Naive thymus-derived CD4-positive, alpha-beta T cell (primary cell): ENCODE data around the gene CNNM1. TPM values are rescaled to one million over a fixed set of nuclear protein-coding genes. Genes with fewer than 3 reads are reported as not detected.

Experiments
- ATAC-seq: fragments of 150-1000 bp; cut with Tn5 transposase; 2 replicates; pipeline ENCODE4 v1.10.0; 2021; ENCODE audit warnings: mild to moderate bottlenecking, moderate library complexity
- CTCF ChIA-PET: fragments of 350-600 bp; sonication (Branson Sonifier 250); formaldehyde crosslinking; loops from one replicate; lab custom pipeline; 2021; ENCODE audit warnings: antibody characterized with exemption; lab: Charles Lee
- POLR2A ChIA-PET: fragments of 350-600 bp; sonication (Branson Sonifier 250); formaldehyde crosslinking; loops from one replicate; lab custom pipeline; 2021; ENCODE audit warnings: antibody characterized with exemption, inconsistent platforms; lab: Charles Lee
- DNase-seq, 9 donors: peaks; one replicate each; pipeline versions ENCODE4 v3.0.0 to v3.0.0-alpha.2; 2020 to 2022; ENCODE audit warnings: mixed read lengths in 1 of 9
- H3K27ac ChIP-seq: one replicate; pipeline ENCODE4 v1.7.0; 2013; ENCODE audit warnings: mild to moderate bottlenecking, low read depth, low read length, moderate library complexity
- H3K27me3 ChIP-seq, 2 donors: one replicate each; pipeline ENCODE4 v1.7.0; 2013; ENCODE audit warnings: low read length in 2 of 2, mild to moderate bottlenecking in 2 of 2, moderate library complexity in 2 of 2; ENCODE audit not compliant: control insufficient read depth in 2 of 2, insufficient read depth in 2 of 2
- H3K36me3 ChIP-seq, 3 experiments: 1 replicate in 2 of 3; 2 replicates in 1 of 3; pipeline ENCODE4 v1.7.0; 2013; ENCODE audit warnings: low read length in 3 of 3, mild to moderate bottlenecking in 3 of 3, moderate library complexity in 1 of 3; ENCODE audit not compliant: insufficient read depth in 3 of 3, control insufficient read depth in 2 of 3
- H3K4me1 ChIP-seq, 2 donors: one replicate each; pipeline ENCODE4 v1.7.0; 2013; ENCODE audit warnings: low read length in 2 of 2, mild to moderate bottlenecking in 2 of 2, moderate library complexity in 1 of 2; ENCODE audit not compliant: control insufficient read depth in 2 of 2, insufficient read depth in 2 of 2
- H3K4me3 ChIP-seq: 2 replicates; pipeline ENCODE4 v1.7.0; 2013; ENCODE audit warnings: mild to moderate bottlenecking, low read length
- H3K9me3 ChIP-seq, 3 experiments: 1 replicate in 2 of 3; 2 replicates in 1 of 3; pipeline ENCODE4 v1.7.0; 2013; ENCODE audit warnings: low read length in 3 of 3; ENCODE audit not compliant: control insufficient read depth in 2 of 3
- H3K27ac Mint-ChIP-seq, 9 donors: one replicate each; pipeline ENCODE4 v1.8.0; 2020 to 2022; ENCODE audit warnings: mixed read lengths in 9 of 9, mild to moderate bottlenecking in 8 of 9, moderate library complexity in 5 of 9, inconsistent platforms in 2 of 9
- H3K27me3 Mint-ChIP-seq, 5 donors: one replicate each; pipeline ENCODE4 v1.8.0; 2021 to 2022; ENCODE audit warnings: mixed read lengths in 5 of 5, mild to moderate bottlenecking in 1 of 5
- H3K36me3 Mint-ChIP-seq, 5 donors: one replicate each; pipeline ENCODE4 v1.8.0; 2020 to 2022; ENCODE audit warnings: mixed read lengths in 5 of 5, mild to moderate bottlenecking in 3 of 5, inconsistent platforms in 1 of 5
- H3K4me1 Mint-ChIP-seq, 7 donors: one replicate each; pipeline ENCODE4 v1.8.0; 2020 to 2022; ENCODE audit warnings: mixed read lengths in 7 of 7, mild to moderate bottlenecking in 3 of 7, inconsistent platforms in 1 of 7
- H3K4me3 Mint-ChIP-seq, 10 donors: one replicate each; pipeline ENCODE4 v1.8.0; 2020 to 2022; ENCODE audit warnings: mild to moderate bottlenecking in 10 of 10, mixed read lengths in 10 of 10, moderate library complexity in 6 of 10, inconsistent platforms in 2 of 10
- H3K9me3 Mint-ChIP-seq, 11 donors: one replicate each; pipeline ENCODE4 v1.8.0; 2020 to 2022; ENCODE audit warnings: mixed read lengths in 11 of 11, mild to moderate bottlenecking in 4 of 11, inconsistent platforms in 1 of 11, moderate library complexity in 1 of 11
- intact Hi-C, 2 donors: fragments of 100-400 bp; cut with micrococcal nuclease; formaldehyde crosslinking; loops; one replicate each; pipeline ENCODE4 v1.15.1; 2023
- polyA plus RNA-seq, 2 donors: library from polyadenylated mRNA; unstranded; fragments of 300-500 nt; fragmentation: Illumina TruSeq; gene quantifications; one replicate each; pipeline ENCODE4 v1.2.3, GENCODE V29; 2021
- total RNA-seq, 6 experiments: library from RNA in 5 of 6; stranded (reverse) in 5 of 6; gene quantifications; 1 replicate in 5 of 6; 2 replicates in 1 of 6; pipeline ENCODE4 v1.2.3 and lab custom pipeline; 2021 to 2026

The CNNM1 gene
- total and polyA plus RNA-seq, 7 experiments from 2014 or later: 0.12 to 1.9 (median 0.30) TPM

DNA sequence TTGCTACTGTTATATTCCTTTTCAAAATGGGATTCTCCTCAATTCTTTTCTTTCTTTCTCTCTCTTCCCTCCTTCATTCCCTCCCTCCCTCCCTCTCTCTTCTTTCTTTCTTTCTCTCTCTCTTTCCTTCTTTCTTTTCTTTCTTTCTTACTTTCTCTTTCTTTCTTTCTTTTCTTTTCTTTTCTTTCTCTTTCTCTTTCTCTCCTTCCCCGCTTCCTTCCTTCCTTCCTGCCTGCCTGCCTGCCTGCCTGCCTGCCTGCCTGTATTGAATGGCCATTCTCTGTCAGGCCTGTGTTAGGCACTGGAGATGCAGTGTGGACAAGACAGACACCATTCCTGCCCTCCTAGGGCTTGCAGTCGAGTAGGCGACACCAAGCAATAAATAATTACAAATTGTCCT, 11.5 kb downstream of the CNNM1 start:
- Mint-ChIP-seq H3K9me3 (no peaks in the 10 kb centered on the region), H3K27ac (no peak overlapping the region), H3K4me1 (no peaks in the 10 kb centered on the region), H3K4me3 (no peak overlapping the region), H3K36me3 (peaks cover 0 to 3% (median 0%) of the 10 kb centered on the region in 5 donors), H3K27me3 (peaks cover 6 to 23% (median 16%) of the 10 kb centered on the region in 5 donors)
- H3K9me3 ChIP-seq: no peaks in the 10 kb centered on the region
- H3K36me3 ChIP-seq: no peaks in the 10 kb centered on the region
- H3K27ac ChIP-seq: no peak overlapping the region
- H3K4me1 ChIP-seq: no peaks in the 10 kb centered on the region
- ATAC-seq (no peak), DNase-seq (no peak)
- CTCF ChIA-PET: no interaction called here
- H3K27me3 ChIP-seq: no peaks in the 10 kb centered on the region
- POLR2A ChIA-PET: no interaction called here
- intact Hi-C loops: no loop called here
- no peak overlapping the region for H3K4me3 ChIP-seq

DNA sequence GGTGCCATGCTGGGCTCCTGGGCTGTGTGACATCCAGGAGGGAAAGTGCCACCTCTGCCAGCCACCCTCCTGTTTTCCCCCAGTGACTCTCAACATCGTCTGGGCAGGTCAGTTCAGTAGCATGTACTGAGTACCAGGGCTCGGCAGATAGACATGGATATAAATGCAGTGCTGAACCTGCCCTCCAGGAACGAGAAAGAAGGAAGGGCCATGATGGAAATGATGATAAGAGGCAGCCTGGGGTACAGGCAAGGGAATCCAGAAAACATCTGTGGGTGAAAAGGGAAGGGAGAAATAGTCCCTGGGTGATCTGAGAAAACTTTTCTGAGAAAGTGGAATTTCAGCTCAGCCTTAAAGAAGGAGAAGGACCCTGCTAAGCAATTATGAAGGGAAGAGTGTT, 12.1 kb downstream of the CNNM1 start:
- Mint-ChIP-seq H3K9me3 (no peaks in the 10 kb centered on the region), H3K27me3 (peaks cover 6 to 21% (median 16%) of the 10 kb centered on the region in 5 donors), H3K36me3 (peaks cover 0 to 3% (median 0%) of the 10 kb centered on the region in 5 donors), H3K4me1 (no peaks in the 10 kb centered on the region), H3K4me3 (no peak overlapping the region), H3K27ac (no peak overlapping the region)
- intact Hi-C loops: no loop called here
- ATAC-seq (no peak), DNase-seq (no peak)
- H3K4me1 ChIP-seq: no peaks in the 10 kb centered on the region
- H3K27me3 ChIP-seq: no peaks in the 10 kb centered on the region
- POLR2A ChIA-PET: no interaction called here
- no peaks in the 10 kb centered on the region for H3K36me3 ChIP-seq
- H3K27ac ChIP-seq: no peak overlapping the region
- CTCF ChIA-PET: no interaction called here
- H3K9me3 ChIP-seq: no peaks in the 10 kb centered on the region
- H3K4me3 ChIP-seq: no peak overlapping the region

DNA sequence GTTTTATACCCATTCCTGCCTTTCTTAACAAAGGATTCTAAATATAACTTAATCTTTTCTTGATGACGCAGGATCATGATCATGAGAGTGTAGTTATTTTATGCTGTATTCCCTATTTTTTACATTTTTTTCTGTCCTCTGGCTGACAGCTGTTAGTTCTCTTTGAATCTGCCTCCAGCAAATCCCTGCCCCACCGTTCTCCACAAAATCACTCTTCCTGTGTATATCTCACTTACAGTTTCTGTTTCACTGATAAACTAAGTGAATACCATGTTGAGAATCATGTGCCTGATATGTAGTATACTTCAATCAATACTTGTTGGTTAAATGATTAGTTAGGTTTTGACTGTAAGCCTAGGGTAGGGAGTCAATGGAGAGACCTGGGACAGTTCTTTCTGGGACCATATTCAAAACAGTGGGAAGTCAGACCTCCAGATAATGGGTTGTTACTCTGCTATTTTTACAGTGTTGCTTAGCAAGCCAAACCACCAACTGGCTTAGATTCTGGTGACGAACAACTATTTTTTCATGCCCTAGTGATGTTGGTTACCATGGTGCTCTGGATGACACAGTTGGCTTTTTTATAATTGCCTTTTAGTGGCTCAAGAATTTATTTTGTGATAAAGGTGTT, 12.8 kb downstream of the CNNM1 start:
- H3K27ac ChIP-seq: no peak overlapping the region
- H3K36me3 ChIP-seq: no peaks in the 10 kb centered on the region
- Mint-ChIP-seq H3K27me3 (peaks cover 6 to 21% (median 19%) of the 10 kb centered on the region in 5 donors), H3K4me1 (no peaks in the 10 kb centered on the region), H3K4me3 (no peak overlapping the region), H3K36me3 (peaks cover 0 to 3% (median 0%) of the 10 kb centered on the region in 5 donors), H3K9me3 (peaks cover 0 to 2% (median 0%) of the 10 kb centered on the region in 11 donors), H3K27ac (no peak overlapping the region)
- no peak for ATAC-seq
- H3K4me3 ChIP-seq: no peak overlapping the region
- H3K27me3 ChIP-seq: no peaks in the 10 kb centered on the region
- no peaks in the 10 kb centered on the region for H3K9me3 ChIP-seq
- CTCF ChIA-PET: interaction anchor here (0.7 kb wide), 1 partner anchor 202 kb away, joined by 3 read pairs; no protein-coding TSS in a partner anchor
- POLR2A ChIA-PET: no interaction called here
- H3K4me1 ChIP-seq: no peaks in the 10 kb centered on the region
- intact Hi-C loops: no loop called here
- DNase-seq: no peak

DNA sequence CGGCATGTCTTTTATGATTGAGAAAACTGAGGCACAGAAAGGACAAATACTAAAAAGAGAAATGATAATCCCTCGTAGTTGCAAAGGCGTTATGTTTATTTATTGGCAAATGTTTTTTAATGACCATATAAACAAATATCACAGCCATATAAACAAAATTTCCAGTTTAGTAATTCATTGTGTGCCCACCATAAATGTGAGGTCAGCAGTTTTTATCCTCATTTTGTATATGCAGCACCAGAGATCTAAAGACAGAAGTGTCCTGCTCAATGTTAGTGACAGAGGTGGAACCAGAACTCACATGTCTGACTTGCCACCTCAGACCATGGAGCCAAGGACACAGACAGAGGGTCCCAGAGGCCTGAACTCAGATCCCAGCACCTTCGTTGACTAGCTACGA, 14.1 kb downstream of the CNNM1 start:
- no peaks in the 10 kb centered on the region for H3K4me1 ChIP-seq
- no peak overlapping the region for H3K4me3 Mint-ChIP-seq
- ChIA-PET POLR2A (no interaction called here), CTCF (no interaction called here)
- no peaks in the 10 kb centered on the region for H3K36me3 ChIP-seq
- intact Hi-C loops: no loop called here
- H3K27ac ChIP-seq: no peak overlapping the region
- H3K4me3 ChIP-seq: no peak overlapping the region
- DNase-seq: no peak
- peaks cover 6 to 24% (median 19%) of the 10 kb centered on the region in 5 donors for H3K27me3 Mint-ChIP-seq
- no peaks in the 10 kb centered on the region for H3K9me3 ChIP-seq
- H3K27me3 ChIP-seq: no peaks in the 10 kb centered on the region
- ATAC-seq: no peak
- H3K27ac Mint-ChIP-seq: no peak overlapping the region
- peaks cover 0 to 3% (median 0%) of the 10 kb centered on the region in 5 donors for H3K36me3 Mint-ChIP-seq
- H3K9me3 Mint-ChIP-seq: peaks cover 0 to 2% (median 0%) of the 10 kb centered on the region in 11 donors
- no peaks in the 10 kb centered on the region for H3K4me1 Mint-ChIP-seq

DNA sequence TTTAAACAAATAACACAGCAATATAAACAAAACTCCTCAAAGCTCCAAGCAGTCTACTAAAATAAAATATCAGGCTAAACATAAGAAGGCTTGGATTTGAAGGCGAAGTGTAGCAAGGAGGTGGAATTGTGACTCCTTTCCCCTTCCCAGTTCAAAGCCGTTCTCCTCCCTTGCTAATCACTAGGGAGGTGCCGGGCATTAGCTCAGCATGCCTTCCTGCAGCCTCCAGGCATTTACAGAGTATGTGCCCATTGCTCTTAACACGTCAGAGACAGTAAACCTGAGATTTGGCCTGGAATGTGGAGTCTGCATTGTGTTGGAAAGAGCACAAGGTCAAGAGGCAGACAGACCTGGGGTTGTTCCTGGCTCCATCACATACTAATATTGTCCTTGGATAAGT, 15.6 kb downstream of the CNNM1 start:
- no peak overlapping the region for H3K27ac ChIP-seq
- H3K4me3 ChIP-seq: no peak overlapping the region
- H3K9me3 ChIP-seq: no peaks in the 10 kb centered on the region
- DNase-seq: no peak
- ATAC-seq: no peak
- Mint-ChIP-seq H3K36me3 (peaks cover 0 to 3% (median 0%) of the 10 kb centered on the region in 5 donors), H3K27ac (no peak overlapping the region), H3K4me3 (no peak overlapping the region), H3K27me3 (peaks cover 3 to 24% (median 19%) of the 10 kb centered on the region in 5 donors), H3K4me1 (no peaks in the 10 kb centered on the region), H3K9me3 (peaks cover 0 to 2% (median 0%) of the 10 kb centered on the region in 11 donors)
- H3K27me3 ChIP-seq: no peaks in the 10 kb centered on the region
- H3K4me1 ChIP-seq: no peaks in the 10 kb centered on the region
- intact Hi-C loops: no loop called here
- H3K36me3 ChIP-seq: no peaks in the 10 kb centered on the region
- CTCF ChIA-PET: interaction anchor here (0.5 kb wide), 1 partner anchor 19 kb away, joined by 3 read pairs; no protein-coding TSS in a partner anchor
- POLR2A ChIA-PET: no interaction called here

DNA sequence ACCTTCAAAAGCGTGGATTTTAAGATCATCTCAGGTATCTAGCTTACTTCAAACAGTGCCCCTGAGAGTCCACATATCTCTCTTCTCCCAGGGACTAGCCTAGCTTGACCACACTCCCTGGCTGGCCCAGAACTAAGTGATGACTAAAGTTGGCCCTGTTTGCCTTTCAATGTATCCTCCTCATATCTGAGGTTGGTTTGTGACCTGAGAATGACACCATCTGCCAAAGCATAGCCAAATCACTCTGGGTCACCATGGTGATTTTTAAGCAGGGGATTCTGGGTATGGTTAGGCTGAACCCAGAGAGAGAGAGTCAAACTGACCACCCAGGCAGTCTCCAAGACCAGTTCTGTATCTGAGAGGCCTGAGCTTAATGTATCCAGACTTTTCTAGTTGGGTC, 16.2 kb downstream of the CNNM1 start:
- no peaks in the 10 kb centered on the region for H3K27me3 ChIP-seq
- no peaks in the 10 kb centered on the region for H3K36me3 ChIP-seq
- ATAC-seq (no peak), DNase-seq (no peak)
- H3K4me3 ChIP-seq: no peak overlapping the region
- CTCF ChIA-PET: no interaction called here
- Mint-ChIP-seq H3K27me3 (peaks cover 3 to 24% (median 19%) of the 10 kb centered on the region in 5 donors), H3K27ac (no peak overlapping the region), H3K4me1 (no peaks in the 10 kb centered on the region), H3K9me3 (peaks cover 0 to 2% (median 0%) of the 10 kb centered on the region in 11 donors), H3K36me3 (peaks cover 0 to 3% (median 0%) of the 10 kb centered on the region in 5 donors), H3K4me3 (no peak overlapping the region)
- intact Hi-C loops: no loop called here
- H3K4me1 ChIP-seq: no peaks in the 10 kb centered on the region
- POLR2A ChIA-PET: no interaction called here
- no peaks in the 10 kb centered on the region for H3K9me3 ChIP-seq
- H3K27ac ChIP-seq: no peak overlapping the region

DNA sequence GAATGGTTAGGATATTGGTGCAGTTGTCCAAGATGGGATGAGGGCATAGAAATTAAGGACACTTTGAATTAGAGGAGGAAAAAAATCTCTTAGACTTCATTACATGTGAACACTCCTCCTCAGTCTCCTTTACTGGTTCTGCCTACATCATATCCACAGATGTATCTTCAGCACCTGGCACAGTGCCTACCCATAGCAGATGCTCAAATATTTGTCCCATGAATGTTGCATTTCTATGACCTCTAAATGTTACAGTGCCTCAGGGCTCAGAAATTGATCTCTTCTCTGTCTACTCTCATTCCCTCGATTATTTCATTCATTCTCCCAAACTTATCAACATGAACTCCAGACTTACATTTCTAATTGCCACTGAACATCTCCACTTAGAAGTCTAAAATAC, 17.1 kb downstream of the CNNM1 start:
- no peak overlapping the region for H3K4me3 Mint-ChIP-seq
- H3K4me1 Mint-ChIP-seq: no peaks in the 10 kb centered on the region
- Histone ChIP-seq H3K27ac (no peak overlapping the region), H3K36me3 (no peaks in the 10 kb centered on the region), H3K27me3 (no peaks in the 10 kb centered on the region), H3K4me1 (no peaks in the 10 kb centered on the region), H3K9me3 (no peaks in the 10 kb centered on the region), H3K4me3 (no peak overlapping the region)
- intact Hi-C loops: no loop called here
- ATAC-seq (no peak), DNase-seq (no peak)
- ChIA-PET POLR2A (no interaction called here), CTCF (no interaction called here)
- H3K9me3 Mint-ChIP-seq: peaks cover 0 to 2% (median 0%) of the 10 kb centered on the region in 11 donors
- H3K27me3 Mint-ChIP-seq: peaks cover under 1 to 21% (median 17%) of the 10 kb centered on the region in 5 donors
- no peak overlapping the region for H3K27ac Mint-ChIP-seq
- peaks cover 0 to under 1% (median 0%) of the 10 kb centered on the region in 5 donors for H3K36me3 Mint-ChIP-seq
